Ovary (tissue), 9 donors: ENCODE results near the gene KIRREL1. TPM values are rescaled to one million over a fixed set of nuclear protein-coding genes. Genes with fewer than 3 reads are reported as not detected.

Source experiments
- DNase-seq, 5 donors: peaks; one replicate each; pipeline ENCODE4 v3.0.0-alpha.2; 2019 to 2020
- H3K27ac ChIP-seq, 2 donors: fragments of 200-600 bp; one replicate each; pipeline versions ENCODE4 v1.5.1 to v1.8.0; 2019 to 2022
- H3K27me3 ChIP-seq: fragments of 200-600 bp; one replicate; pipeline ENCODE4 v1.8.0; 2022
- H3K36me3 ChIP-seq: fragments of 200-600 bp; sonication (generic); one replicate; pipeline ENCODE4 v1.5.1; 2019
- H3K4me1 ChIP-seq: one replicate; pipeline ENCODE4 v1.8.1; 2013; ENCODE audit warnings: mild to moderate bottlenecking, moderate library complexity; ENCODE audit not compliant: insufficient read depth
- H3K4me3 ChIP-seq: fragments of 200-600 bp; sonication (generic); one replicate; pipeline ENCODE4 v1.5.1; 2017
- H3K9me3 ChIP-seq, 2 donors: fragments of 200-600 bp in 1 of 2; sonication (generic) in 1 of 2; one replicate each; pipeline versions ENCODE4 v1.5.1 to v1.8.1; 2013 to 2019; ENCODE audit warnings: mild to moderate bottlenecking in 1 of 2, moderate library complexity in 1 of 2
- EP300 ChIP-seq: sonication (generic); formaldehyde crosslinking; IDR thresholded peaks from one replicate; pipeline ENCODE4 v1.6.1; 2017; ENCODE audit warnings: antibody characterized with exemption
- POLR2A ChIP-seq: fragments of 450-650 bp; IDR thresholded peaks from one replicate; pipeline ENCODE4 v1.6.1; 2017; ENCODE audit warnings: antibody characterized with exemption, mild to moderate bottlenecking, moderate library complexity
- WGBS, 3 donors: extraction: QIAGEN DNeasy Blood & Tissue Kit in 1 of 3; methylation state at CpG; one replicate each; pipeline versions ENCODE4 v1.1.5 to v1.1.7; 2013 to 2017; 5-methylcytosine and 5-hydroxymethylcytosine counted together
- intact Hi-C, 4 donors: fragments of 100-400 bp; cut with DNase I; formaldehyde crosslinking; loops; one replicate each; pipeline versions ENCODE4 v1.11.0 to v1.15.1; 2022 to 2023
- polyA plus RNA-seq, 2 donors: library from polyadenylated mRNA; stranded (reverse); fragments of 200-250 nt in 1 of 2; fragments of 350-450 nt in 1 of 2; fragmentation: Illumina TruSeq in 1 of 2; extraction: RNeasy Lipid Tissue Mini Kit (QIAGEN cat#74804) in 1 of 2; gene quantifications; one replicate each; pipeline ENCODE4 v1.2.3, GENCODE V29; 2013 to 2014
- total RNA-seq, 7 donors: library from RNA; depleted of rRNA in 2 of 7; stranded (reverse); fragments of >200 nt in 2 of 7; fragmentation: NEBNext Ultra II Directional in 3 of 7; extraction: Animal tissue kit (Norgen Biotek cat#: 25700) in 3 of 7; gene quantifications; one replicate each; pipeline versions ENCODE4 v1.1.0 to v1.2.4, GENCODE V29; 2016 to 2023
- TF ChIP-seq, protein P1 (sequence below), 3 donors: fragments of 450-650 bp in 2 of 3; fragments of 200-600 bp in 1 of 3; IDR thresholded peaks; one replicate each; pipeline versions ENCODE4 v1.5.1 to v1.8.0; 2016 to 2022; ENCODE audit warnings: antibody characterized with exemption in 3 of 3, mild to moderate bottlenecking in 1 of 3
- donor health status: DM: no; HTN: no; CAD: no; lungs with moderate emphysema.
- donor health status: DM: no; HTN: no; CAD: no.
- donor health status: Bipolar disorder and iron deficiency.
- donor health status: DM: yes; HTN: yes; CAD: no.
- donor health status: DM: no; HTN: no; CAD: no.
- donor health status: DM: yes; HTN: yes; CAD: no.

Gene KIRREL1
- total and polyA plus RNA-seq, 9 donors = 29.9 to 90.0 (median 65.8) TPM

DNA sequence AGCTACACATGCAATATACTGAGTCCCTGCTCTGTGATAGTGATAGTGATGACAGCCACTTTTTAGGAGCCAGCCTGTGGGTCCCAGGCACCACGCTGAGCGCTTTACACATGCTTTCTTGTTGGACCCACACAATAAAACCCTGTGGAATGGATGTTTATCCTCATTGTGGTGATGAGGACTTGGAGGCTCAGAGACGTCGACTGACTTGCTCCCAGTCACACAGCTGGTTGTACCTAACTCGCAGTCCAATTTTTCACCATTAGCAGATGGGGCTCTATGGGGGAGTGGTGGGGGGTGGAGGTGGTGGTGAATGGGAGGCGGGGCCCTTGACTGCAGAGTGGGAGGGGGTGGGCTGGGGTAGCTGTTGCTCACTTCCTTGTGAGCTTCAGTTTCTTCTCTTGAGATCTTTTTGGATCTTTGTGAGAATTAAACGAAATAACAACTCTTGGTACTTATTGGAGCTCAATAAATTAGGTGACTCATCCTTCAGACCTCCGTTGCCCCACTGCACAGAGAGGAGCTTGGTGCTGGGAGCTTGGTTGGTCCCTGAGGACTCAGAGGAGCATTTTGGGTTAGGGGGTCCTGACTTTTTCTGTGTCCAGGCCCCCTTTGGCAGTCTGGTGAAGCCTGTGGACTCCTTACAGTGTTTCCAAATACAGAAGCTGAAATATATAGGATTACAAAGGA, 125.4 kb downstream of the KIRREL1 start:
- no peak for DNase-seq
- Histone ChIP-seq H3K36me3 (no peaks in the 10 kb centered on the region), H3K4me1 (peaks cover 2% of the 10 kb centered on the region), H3K4me3 (no peak overlapping the region), H3K27ac (no peak overlapping the region), H3K27me3 (no peaks in the 10 kb centered on the region), H3K9me3 (no peaks in the 10 kb centered on the region)
- TF ChIP-seq EP300 (no peak), POLR2A (no peak)
- TF ChIP-seq, protein P1, sequence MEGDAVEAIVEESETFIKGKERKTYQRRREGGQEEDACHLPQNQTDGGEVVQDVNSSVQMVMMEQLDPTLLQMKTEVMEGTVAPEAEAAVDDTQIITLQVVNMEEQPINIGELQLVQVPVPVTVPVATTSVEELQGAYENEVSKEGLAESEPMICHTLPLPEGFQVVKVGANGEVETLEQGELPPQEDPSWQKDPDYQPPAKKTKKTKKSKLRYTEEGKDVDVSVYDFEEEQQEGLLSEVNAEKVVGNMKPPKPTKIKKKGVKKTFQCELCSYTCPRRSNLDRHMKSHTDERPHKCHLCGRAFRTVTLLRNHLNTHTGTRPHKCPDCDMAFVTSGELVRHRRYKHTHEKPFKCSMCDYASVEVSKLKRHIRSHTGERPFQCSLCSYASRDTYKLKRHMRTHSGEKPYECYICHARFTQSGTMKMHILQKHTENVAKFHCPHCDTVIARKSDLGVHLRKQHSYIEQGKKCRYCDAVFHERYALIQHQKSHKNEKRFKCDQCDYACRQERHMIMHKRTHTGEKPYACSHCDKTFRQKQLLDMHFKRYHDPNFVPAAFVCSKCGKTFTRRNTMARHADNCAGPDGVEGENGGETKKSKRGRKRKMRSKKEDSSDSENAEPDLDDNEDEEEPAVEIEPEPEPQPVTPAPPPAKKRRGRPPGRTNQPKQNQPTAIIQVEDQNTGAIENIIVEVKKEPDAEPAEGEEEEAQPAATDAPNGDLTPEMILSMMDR (IDR thresholded peaks at IDR 0.05) = no peak
- intact Hi-C loops = loop anchor here in 1 of 4 donors (5.0 kb wide), 1 partner anchor 82 kb away; no protein-coding TSS in a partner anchor
- WGBS, 3 donors = 63 to 79% (median 73%) methylated on average over 8 of the region's 8 CpGs

DNA sequence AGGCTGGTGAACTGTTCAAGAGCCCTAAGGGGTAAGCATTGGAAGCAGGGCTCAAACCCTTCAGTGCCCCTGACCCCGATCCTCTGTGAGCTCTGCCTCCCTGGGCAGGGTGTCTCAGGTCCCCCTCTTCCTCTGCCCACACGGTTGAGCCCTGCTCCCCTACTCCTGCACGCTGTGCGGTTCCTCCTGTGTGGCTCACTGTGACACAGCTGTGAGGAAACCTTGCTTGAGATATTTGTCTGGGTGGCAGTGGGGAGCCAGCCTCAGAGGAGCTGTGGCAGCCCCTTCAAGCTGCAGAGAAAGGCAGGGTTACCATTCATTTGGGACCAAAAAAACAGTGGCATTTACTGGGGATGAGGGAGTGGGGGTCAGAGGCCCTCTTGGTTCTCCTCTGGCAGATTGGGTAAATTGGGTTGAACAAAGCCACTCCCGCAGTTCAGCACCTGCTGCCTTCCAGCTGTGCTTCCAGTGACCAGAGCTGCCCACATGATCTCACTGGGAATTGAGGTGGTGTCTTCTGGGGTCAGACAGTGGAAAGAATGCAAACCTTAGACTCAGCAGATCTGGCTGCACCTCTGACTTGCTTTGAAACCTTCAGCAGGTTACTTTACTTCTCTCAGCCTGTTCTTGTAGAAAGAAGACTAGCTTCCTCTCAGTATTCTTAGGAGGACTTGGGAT, 126.7 kb downstream of the KIRREL1 start:
- H3K4me3 ChIP-seq = no peak overlapping the region
- H3K9me3 ChIP-seq = no peaks in the 10 kb centered on the region
- no peaks in the 10 kb centered on the region for H3K27me3 ChIP-seq
- no peaks in the 10 kb centered on the region for H3K36me3 ChIP-seq
- peaks cover 2% of the 10 kb centered on the region for H3K4me1 ChIP-seq
- 79 to 88% (median 81%) methylated on average over 5 of the region's 5 CpGs for WGBS, 3 donors
- no peak for TF ChIP-seq EP300
- TF ChIP-seq POLR2A = no peak
- TF ChIP-seq, protein P1 (IDR thresholded peaks at IDR 0.05) = no peak
- no peak for DNase-seq
- H3K27ac ChIP-seq = no peak overlapping the region
- intact Hi-C loops = loop anchor here (5.0 to 10.0 kb wide), 5 partner anchors 83 to 955 kb away; partner anchors contain the start of gene KIRREL1 (in 1 of the 4)

DNA sequence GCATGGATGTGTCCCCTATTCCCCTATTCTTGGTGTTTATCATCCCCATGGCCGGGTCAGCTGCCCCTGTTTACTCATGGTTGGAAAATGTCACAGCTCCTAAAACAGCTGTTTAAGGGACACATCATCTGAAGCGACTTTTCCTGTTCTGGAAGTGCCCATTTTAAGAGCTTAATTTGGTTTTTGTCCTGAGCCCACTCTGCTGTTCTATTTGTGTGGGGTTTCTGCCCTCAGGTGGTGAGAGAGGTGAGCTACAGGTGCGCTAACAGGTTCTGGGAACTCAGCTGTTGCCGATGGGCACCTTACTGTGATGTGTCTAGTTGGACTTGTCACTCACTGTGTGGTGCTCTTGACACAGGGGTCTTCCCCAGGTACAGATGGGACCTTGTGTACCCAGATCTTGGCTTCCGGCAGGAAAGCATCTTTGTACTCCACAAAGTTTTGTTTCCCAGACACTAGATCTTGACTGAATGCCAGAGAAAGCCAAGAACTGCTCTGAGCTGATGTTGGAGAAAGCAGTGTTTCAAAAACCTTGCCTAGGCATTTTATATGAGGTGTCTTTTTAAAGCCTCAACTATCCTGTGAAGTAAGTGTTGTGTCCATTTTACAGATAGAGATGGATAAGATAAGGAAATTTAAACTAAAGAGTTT, 128.3 kb downstream of the KIRREL1 start:
- H3K27me3 ChIP-seq = no peaks in the 10 kb centered on the region
- TF ChIP-seq POLR2A (no peak), EP300 (no peak)
- TF ChIP-seq, protein P1 (IDR thresholded peaks at IDR 0.05) = peak in 1 of 3 donors; percentile 28
- DNase-seq = peak in 3 of 5 donors; percentile 39 to 53 (median 51)
- H3K4me3 ChIP-seq = no peak overlapping the region
- no peak overlapping the region for H3K27ac ChIP-seq
- no peaks in the 10 kb centered on the region for H3K36me3 ChIP-seq
- intact Hi-C loops = loop anchor here (5.0 to 10.0 kb wide), 4 partner anchors 129 to 957 kb away; partner anchors contain the start of gene KIRREL1 (in 1 of the 4)
- WGBS, 3 donors = 22 to 28% (median 25%) methylated on average over 5 of the region's 5 CpGs
- no peaks in the 10 kb centered on the region for H3K9me3 ChIP-seq
- H3K4me1 ChIP-seq = peaks cover 2% of the 10 kb centered on the region

DNA sequence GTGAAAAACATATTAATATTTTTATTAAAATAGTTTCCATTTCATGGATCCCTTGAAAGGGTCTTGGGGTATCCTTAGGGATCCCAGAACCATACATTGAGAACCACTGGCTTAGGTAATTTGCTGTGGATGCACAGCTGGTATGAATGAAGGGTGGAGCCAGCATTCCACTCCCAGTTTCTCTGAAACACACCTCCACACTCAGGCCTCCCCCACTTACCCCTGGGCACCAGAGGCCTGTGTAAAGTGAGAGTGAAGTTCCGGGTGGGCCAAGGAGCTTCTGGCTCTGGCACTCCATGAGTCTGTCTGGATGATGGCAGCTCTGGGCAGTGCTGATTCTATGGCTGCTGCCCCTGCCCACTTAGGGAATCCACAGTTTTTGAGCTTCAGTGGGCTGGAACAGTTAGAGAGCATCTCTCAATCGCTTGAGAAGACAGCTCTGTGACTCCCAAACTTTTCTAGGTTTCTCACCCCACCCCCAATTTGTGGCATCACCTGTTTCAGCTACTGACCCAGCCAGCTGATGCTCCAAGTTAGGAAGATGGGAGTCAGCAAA, 129.5 kb downstream of the KIRREL1 start:
- Histone ChIP-seq H3K27me3 (no peaks in the 10 kb centered on the region), H3K4me3 (no peak overlapping the region), H3K27ac (no peak overlapping the region), H3K36me3 (no peaks in the 10 kb centered on the region), H3K9me3 (no peaks in the 10 kb centered on the region), H3K4me1 (peaks cover 2% of the 10 kb centered on the region)
- DNase-seq = no peak
- 76 to 79% (median 79%) methylated on average over 2 of the region's 2 CpGs for WGBS, 3 donors
- no peak for TF ChIP-seq EP300
- TF ChIP-seq, protein P1 (IDR thresholded peaks at IDR 0.05) = no peak
- TF ChIP-seq POLR2A = no peak
- intact Hi-C loops = loop anchor here (5.0 to 10.0 kb wide), 4 partner anchors 131 to 958 kb away; partner anchors contain the start of gene KIRREL1 (in 1 of the 4)
